Right atrium auricular region (tissue), 2 donors: ENCODE results near the gene MRPS6. TPM values are rescaled to one million over a fixed set of nuclear protein-coding genes. Genes with fewer than 3 reads are reported as not detected.

Experiments used
- DNase-seq: peaks from one replicate; pipeline ENCODE4 v3.0.0-alpha.2; 2019; ENCODE audit warnings: low spot score
- H3K27ac ChIP-seq, 2 donors: fragments of 200-600 bp; sonication (generic); 1 replicate in 1 of 2; 2 replicates in 1 of 2; pipeline ENCODE4 v1.5.1; 2016 to 2019
- H3K27me3 ChIP-seq, 2 donors: fragments of 200-600 bp; sonication (generic); one replicate each; pipeline versions ENCODE4 v1.5.1 to v1.6.0; 2017 to 2019
- H3K36me3 ChIP-seq: fragments of 200-600 bp; sonication (generic); one replicate; pipeline ENCODE4 v1.5.1; 2016
- H3K4me1 ChIP-seq, 2 donors: fragments of 200-600 bp; sonication (generic); one replicate each; pipeline versions ENCODE4 v1.5.1 to v1.6.0; 2017 to 2019
- H3K4me3 ChIP-seq, 2 donors: fragments of 200-600 bp; sonication (generic); 1 replicate in 1 of 2; 2 replicates in 1 of 2; pipeline ENCODE4 v1.5.1; 2017 to 2019; ENCODE audit warnings: mild to moderate bottlenecking in 1 of 2, moderate library complexity in 1 of 2
- H3K9me3 ChIP-seq, 2 donors: fragments of 200-600 bp; sonication (generic); one replicate each; pipeline ENCODE4 v1.5.1; 2019
- CTCF ChIP-seq, 2 donors: fragments of 200-600 bp; sonication (generic); IDR thresholded peaks; one replicate each; pipeline ENCODE4 v1.5.1; 2019; ENCODE audit warnings: antibody characterized with exemption in 2 of 2
- total RNA-seq, 2 donors: library from RNA; depleted of rRNA; stranded (reverse); fragments of >200 nt; gene quantifications; one replicate each; pipeline ENCODE4 v1.1.0, GENCODE V29; 2016

Gene MRPS6
- total RNA-seq, 2 donors from 2014 or later, result 18.8 to 30.4 TPM

- Histone ChIP-seq H3K27me3 (no peaks in the 10 kb centered on the region), H3K9me3 (peaks cover 0 to 8% of the 10 kb centered on the region in 2 donors), H3K4me3 (no peak overlapping the region), H3K4me1 (no peaks in the 10 kb centered on the region), H3K36me3 (no peaks in the 10 kb centered on the region), H3K27ac (no peak overlapping the region)
- no peak for TF ChIP-seq CTCF (IDR thresholded peaks at IDR 0.05)
- no peak for DNase-seq
Observed at GRCh38 chr21:34158866-34159835, 85.8 kb downstream of the MRPS6 start.

GRCh38 chr21:34166468-34166867 lies 93.1 kb downstream of the MRPS6 start:
- Histone ChIP-seq H3K4me1 (no peaks in the 10 kb centered on the region), H3K27me3 (no peaks in the 10 kb centered on the region), H3K4me3 (no peak overlapping the region), H3K36me3 (no peaks in the 10 kb centered on the region), H3K9me3 (peaks cover 29 to 58% of the 10 kb centered on the region in 2 donors), H3K27ac (no peak overlapping the region)
- no peak for TF ChIP-seq CTCF (IDR thresholded peaks at IDR 0.05)
- DNase-seq, result no peak

GRCh38 chr21:34170886-34171285 lies 97.5 kb downstream of the MRPS6 start:
- TF ChIP-seq CTCF (IDR thresholded peaks at IDR 0.05), result no peak
- Histone ChIP-seq H3K4me3 (no peak overlapping the region), H3K36me3 (no peaks in the 10 kb centered on the region), H3K9me3 (peaks cover 21 to 34% of the 10 kb centered on the region in 2 donors), H3K27ac (no peak overlapping the region), H3K27me3 (no peaks in the 10 kb centered on the region), H3K4me1 (no peaks in the 10 kb centered on the region)
- DNase-seq, result no peak

DNA sequence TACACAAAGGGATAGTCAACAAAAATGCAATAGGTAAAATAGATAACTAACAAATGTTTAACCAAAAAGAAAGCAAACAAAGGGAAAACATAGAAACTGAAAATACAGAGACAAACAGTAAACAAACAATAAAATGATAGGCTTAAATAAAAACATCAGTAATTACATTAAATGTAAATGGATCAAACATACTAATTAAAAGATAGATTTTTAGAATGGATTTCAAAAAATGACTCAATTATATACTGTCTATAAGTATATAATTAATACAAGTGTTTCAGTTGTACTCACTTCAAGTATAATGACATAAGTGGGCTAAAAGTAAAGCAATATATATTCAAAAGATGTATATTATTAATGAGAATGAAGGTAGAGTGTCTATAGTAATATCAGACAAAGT lies 101.1 kb downstream of the MRPS6 start:
- no peaks in the 10 kb centered on the region for H3K36me3 ChIP-seq
- H3K4me3 ChIP-seq, result no peak overlapping the region
- peaks cover 0 to 4% of the 10 kb centered on the region in 2 donors for H3K9me3 ChIP-seq
- DNase-seq, result no peak
- no peak overlapping the region for H3K27ac ChIP-seq
- H3K4me1 ChIP-seq, result no peaks in the 10 kb centered on the region
- H3K27me3 ChIP-seq, result no peaks in the 10 kb centered on the region
- no peak for TF ChIP-seq CTCF (IDR thresholded peaks at IDR 0.05)

DNA sequence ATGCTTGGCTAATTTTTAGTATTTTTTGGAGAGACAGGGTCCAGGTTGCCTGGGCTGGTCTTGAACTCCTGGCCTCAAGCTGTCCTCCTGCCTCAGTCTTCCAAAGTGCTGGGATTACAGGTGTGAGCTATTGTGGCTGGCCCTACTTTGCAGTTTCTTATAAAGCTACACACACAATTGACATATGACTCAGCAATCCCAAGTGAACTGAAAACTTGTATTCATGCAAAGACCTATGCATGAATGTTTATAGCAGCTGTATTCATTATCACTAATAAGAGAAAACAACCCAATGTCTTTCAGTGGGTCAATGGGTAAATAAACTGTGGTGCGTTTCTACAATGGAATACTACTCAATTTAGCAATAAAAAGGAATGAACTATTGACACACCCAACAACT lies 103.1 kb downstream of the MRPS6 start:
- DNase-seq, result no peak
- no peak for TF ChIP-seq CTCF (IDR thresholded peaks at IDR 0.05)
- no peaks in the 10 kb centered on the region for H3K27me3 ChIP-seq

More for the DNA sequence above, 103.1 kb downstream of the MRPS6 start:
- Histone ChIP-seq H3K36me3 (no peaks in the 10 kb centered on the region), H3K4me3 (no peak overlapping the region), H3K27ac (no peak overlapping the region), H3K4me1 (no peaks in the 10 kb centered on the region), H3K9me3 (peaks cover 0 to 4% of the 10 kb centered on the region in 2 donors)
